ENCODE data around the gene RAMACL.
"Not testable (repeated sequence)": the region's sequence is repeated elsewhere in the genome, so short reads cannot be mapped to it uniquely, and the experiment has no call there.

Gene RAMACL

GRCh38 chr6:166586424-166587156, at the start of gene RAMACL:
Gene RAMACL (minus strand): TSS chr6:166586678. CDS start chr6:166586477, 201 bp downstream.
- no peak for TF ChIP-seq CTCF (IDR thresholded peaks at IDR 0.05; ENCODE audit: insufficient read depth, missing control alignments)
- DNase-seq (ENCODE audit: insufficient read length, low spot score) (no peak), FAIRE-seq (no peak)

DNA sequence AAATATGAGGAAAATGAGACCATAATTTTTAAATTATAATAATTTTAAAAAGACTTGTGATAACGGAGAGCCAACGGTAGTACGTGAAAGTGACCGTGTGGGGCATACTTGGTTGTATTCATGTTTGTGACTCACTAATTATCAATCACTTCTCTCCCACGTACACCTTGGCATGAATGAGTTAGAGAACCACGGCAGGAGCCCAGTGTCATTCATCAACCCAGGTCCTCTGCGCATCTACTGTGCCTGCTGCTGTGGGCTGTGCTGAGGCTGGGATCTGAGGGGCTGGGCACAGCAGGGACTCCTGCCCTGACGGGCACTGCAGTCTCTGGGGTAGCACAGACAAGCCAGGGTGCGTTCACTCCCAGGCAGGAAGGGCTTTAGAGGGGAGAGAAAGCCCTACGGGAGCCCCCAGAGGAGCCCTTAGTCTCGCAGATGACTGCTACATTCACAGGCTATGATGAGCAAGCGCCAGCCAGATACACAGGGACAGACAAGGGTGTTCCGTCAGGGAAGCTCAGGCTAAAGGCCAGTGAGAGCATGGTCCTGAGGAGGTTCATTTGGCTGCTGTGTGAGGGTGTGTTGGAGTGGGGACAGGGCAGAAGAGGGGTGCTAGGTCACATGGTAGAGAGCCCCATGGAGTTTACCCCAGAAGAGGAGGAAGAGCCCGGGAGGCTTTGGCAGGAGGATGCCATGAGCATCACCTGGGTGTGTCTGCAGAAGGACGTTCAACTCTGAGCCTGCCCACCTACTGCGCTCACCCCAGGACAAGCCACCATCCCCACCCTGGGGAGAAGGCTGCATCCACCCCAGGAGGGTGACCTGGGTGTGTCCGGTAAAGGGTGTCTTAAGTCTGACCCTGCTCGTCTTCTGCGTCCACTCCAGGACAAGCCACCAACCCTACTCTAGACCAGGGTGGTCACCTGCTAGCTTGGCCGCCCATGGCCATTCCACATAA, 48.8 kb upstream of the RAMACL start:
- no peak for TF ChIP-seq CTCF (IDR thresholded peaks at IDR 0.05; ENCODE audit: insufficient read depth, missing control alignments)
- DNase-seq (ENCODE audit: insufficient read length, low spot score) (no peak), FAIRE-seq (no peak)

DNA sequence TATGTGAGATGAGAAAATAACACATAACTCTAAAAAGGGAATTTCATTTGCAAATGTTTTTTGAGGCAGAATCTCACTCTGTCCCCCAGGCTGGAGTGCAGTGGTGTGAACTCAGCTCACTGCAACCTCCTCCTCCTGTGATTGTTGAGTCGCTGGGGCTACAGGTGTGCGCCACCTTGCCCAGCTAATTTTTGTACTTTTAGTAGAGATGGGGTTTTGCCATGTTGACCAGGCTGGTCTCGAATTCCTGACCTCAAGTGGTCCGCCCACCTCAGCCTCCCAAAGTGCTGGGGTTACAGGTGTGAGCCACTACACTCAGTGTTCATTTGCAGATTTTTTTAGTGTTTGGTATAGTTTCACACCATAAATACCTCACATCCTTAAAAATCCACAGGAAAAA, 48.1 kb upstream of the RAMACL start:
- DNase-seq (ENCODE audit: insufficient read length, low spot score); FAIRE-seq: not testable (repeated sequence)

DNA sequence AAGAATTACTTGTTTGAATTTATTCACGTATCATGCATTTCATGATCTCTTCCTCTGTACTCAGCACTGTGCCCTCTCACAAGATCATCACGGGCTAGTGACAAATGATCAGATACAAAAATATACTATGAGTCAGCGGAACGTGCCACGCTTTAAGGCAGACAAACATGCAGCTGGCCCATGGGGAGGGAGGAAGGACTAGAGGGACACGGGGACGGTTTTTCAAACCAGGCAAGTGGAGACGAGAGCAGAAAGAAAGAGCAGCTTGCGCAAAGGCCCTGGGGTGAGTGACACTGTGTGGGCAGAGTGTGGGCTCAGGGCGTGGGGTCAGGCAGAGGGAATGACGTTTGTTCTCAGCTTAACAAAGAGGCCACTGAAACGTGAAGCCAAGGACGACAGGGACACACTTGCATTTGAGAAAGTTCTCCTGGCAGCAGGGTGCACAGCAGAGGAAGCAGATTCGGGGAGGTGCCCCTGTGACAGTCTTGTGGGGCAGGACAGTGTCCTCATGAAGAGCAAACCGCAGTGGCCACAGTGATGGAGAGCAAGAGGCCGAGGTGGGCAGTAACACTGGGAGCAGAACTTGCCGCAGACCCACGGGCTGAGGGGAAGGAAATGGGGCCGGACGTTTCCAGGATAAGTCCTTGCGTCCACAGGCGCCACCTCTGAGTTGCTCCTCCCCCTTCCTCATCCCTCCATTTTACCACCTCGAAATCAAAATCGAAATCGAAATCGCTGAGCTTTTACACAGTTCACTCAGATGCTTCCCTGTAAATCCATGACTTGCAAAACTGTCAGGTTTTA, 47.5 kb upstream of the RAMACL start:
- no peak for TF ChIP-seq CTCF (IDR thresholded peaks at IDR 0.05; ENCODE audit: insufficient read depth, missing control alignments)
- DNase-seq (ENCODE audit: insufficient read length, low spot score) (no peak), FAIRE-seq (no peak)

DNA sequence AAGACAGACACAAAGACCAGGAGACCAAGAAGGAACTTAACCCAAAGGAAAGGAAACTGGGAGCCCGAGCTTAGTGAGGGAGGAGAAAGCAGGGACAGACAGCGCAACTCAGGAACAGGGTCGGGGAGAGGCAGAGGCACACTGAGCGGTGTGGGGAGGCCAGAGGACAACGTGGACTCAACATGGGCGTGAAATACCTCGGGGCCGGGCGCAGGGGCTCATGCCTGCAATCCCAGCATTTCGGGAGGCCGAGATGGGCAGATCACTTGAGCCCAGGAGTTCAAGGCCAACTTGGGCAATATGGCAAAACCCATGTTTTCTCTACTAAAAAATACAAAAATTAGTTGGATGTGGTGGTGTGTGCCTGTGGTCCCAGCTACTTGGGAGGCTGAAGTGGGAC, 46.3 kb upstream of the RAMACL start:
- TF ChIP-seq CTCF (IDR thresholded peaks at IDR 0.05; ENCODE audit: insufficient read depth, missing control alignments) = no peak
- DNase-seq (ENCODE audit: insufficient read length, low spot score) (no peak), FAIRE-seq (no peak)

- DNase-seq (ENCODE audit: insufficient read length, low spot score) = no peak
- TF ChIP-seq CTCF (IDR thresholded peaks at IDR 0.05; ENCODE audit: insufficient read depth, missing control alignments) = no peak
- no peak for FAIRE-seq
Observed at GRCh38 chr6:166630462-166630861, 44.0 kb upstream of the RAMACL start.

GRCh38 chr6:166629628-166630027, 43.1 kb upstream of the RAMACL start:
- no peak for TF ChIP-seq CTCF (IDR thresholded peaks at IDR 0.05; ENCODE audit: insufficient read depth, missing control alignments)
- FAIRE-seq (no peak), DNase-seq (ENCODE audit: insufficient read length, low spot score) (no peak)

Data from D721Med (cell line).